Measurements from ENCODE around the gene CHCHD10.

Gene CHCHD10

DNA sequence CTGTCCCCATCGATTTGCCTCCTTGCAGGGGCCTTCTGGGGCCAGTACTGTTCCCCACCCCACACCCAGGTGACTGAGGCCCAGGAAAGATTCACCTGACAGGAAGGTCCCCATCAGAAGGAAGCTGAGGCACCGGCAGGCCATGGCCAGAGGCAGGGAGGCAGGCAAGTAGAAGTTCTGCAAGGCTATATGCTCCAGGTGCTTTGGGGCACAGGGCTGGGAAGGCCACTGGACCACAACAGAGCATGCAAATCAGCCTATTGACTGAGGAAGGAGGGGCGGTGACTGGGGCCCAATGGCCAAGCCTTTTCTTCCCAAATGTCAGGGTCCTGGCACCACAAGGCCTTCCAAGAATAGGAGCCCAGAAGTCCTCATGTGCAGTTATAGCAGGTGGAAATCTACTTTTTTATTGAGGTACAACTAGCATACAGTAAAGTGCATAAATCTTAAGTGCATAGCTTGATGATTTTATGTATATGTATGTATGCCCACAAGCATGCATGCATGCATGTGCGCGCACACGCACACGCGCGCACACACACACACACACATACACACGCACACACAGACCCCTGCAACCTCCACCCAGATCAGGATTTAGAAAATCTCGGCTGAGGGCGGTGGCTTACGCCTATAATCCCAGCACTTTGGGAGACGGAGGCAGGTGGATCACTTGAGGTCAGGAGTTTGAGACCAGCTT lies 13.4 kb downstream of the CHCHD10 start, which contains the start of gene VPREB3:
TSS of gene VPREB3 (minus strand) at position 206 of the 700 bp plus-strand sequence. CDS start at position 144, 62 bp downstream.
- H4K8ac ChIP-seq (ENCODE audit: low read depth, low read length): no peak within 1 kb of the TSS
- H2AK5ac ChIP-seq (ENCODE audit: low read depth, low read length): no peak within 1 kb of the TSS
- H3K27me3 ChIP-seq (ENCODE audit: control insufficient read depth in 3 of 3, insufficient read depth in 3 of 3, low read depth in 1 of 3, low read length in 3 of 3): peaks cover 0 to 4% (median 0%) of the 10 kb centered on the region in 3 experiments
- H3K79me1 ChIP-seq (ENCODE audit: low read depth, low read length): peaks cover 2% of the 10 kb centered on the region
- H2BK5ac ChIP-seq (ENCODE audit: low read length): no peak within 1 kb of the TSS
- H3K23ac ChIP-seq (ENCODE audit: low read depth, low read length, poor library complexity): no peak within 1 kb of the TSS
- no peak within 1 kb of the TSS for H3K4me3 ChIP-seq (ENCODE audit: low read length in 2 of 2)
- no peak within 1 kb of the TSS for H2AFZ ChIP-seq (ENCODE audit: low read length)
- no peak within 1 kb of the TSS for H4K91ac ChIP-seq (ENCODE audit: low read depth, low read length, poor library complexity)
- H3K27ac ChIP-seq (replicated peaks; ENCODE audit: low read length): no peak within 1 kb of the TSS
- no peak within 1 kb of the TSS for H3K18ac ChIP-seq (ENCODE audit: low read length)
- no peak within 1 kb of the TSS for H2BK15ac ChIP-seq (ENCODE audit: low read length)
- H3K9ac ChIP-seq (ENCODE audit: low read depth, low read length, poor library complexity): no peak within 1 kb of the TSS
- H3K14ac ChIP-seq (ENCODE audit: low read length): no peak within 1 kb of the TSS
- no peak within 1 kb of the TSS for H2BK120ac ChIP-seq (ENCODE audit: low read depth, low read length)
- H3K4me2 ChIP-seq (ENCODE audit: insufficient read depth, low read length, poor library complexity, severe bottlenecking): no peak within 1 kb of the TSS
- H2BK12ac ChIP-seq (ENCODE audit: low read length): no peak within 1 kb of the TSS
- H3K4me1 ChIP-seq (ENCODE audit: control insufficient read depth in 2 of 2, insufficient read depth in 1 of 2, low read depth in 1 of 2, low read length in 2 of 2): peaks cover 4 to 5% of the 10 kb centered on the region in 2 donors
- no CpG with 5 or more reads among the region's 14 CpGs for WGBS, 2 donors (ENCODE audit: extremely low coverage in 2 of 2, insufficient read length in 2 of 2, insufficient replicate concordance in 1 of 2)
- DNase-seq (ENCODE audit: low spot score): no peak
- no peaks in the 10 kb centered on the region for H3K36me3 ChIP-seq (replicated peaks in 1 of 2; ENCODE audit: control insufficient read depth in 2 of 2, insufficient read depth in 2 of 2, low read length in 2 of 2)
- no peaks in the 10 kb centered on the region for H3K9me3 ChIP-seq (replicated peaks in 1 of 2; ENCODE audit: control insufficient read depth in 2 of 2, insufficient read depth in 1 of 2, low read depth in 1 of 2, low read length in 2 of 2)
- H3K4ac ChIP-seq (ENCODE audit: low read length): no peak within 1 kb of the TSS

DNA sequence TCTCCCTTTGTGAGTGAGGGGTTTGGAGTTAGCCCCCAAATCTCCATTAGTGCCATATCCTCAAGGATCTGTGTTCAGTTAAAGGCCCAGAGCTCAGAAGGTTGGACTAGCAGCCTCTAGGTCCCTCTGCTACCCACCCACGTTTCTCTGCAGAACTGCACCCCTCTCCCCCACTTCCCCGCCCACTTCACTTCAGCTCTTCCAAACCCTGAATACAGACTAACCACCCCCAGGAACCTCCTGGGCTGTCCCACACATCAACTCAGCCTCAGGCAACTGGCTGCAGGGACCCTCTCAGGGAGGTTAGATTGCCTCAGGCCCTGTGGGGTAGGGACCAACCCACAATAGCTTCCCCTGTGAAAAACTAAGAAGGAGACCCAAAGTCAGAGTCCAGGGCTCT lies 14.4 kb downstream of the CHCHD10 start:
- Histone ChIP-seq H4K8ac (ENCODE audit: low read depth, low read length) (no peak overlapping the region), H2BK12ac (ENCODE audit: low read length) (no peak overlapping the region), H3K4me2 (ENCODE audit: insufficient read depth, low read length, poor library complexity, severe bottlenecking) (no peak overlapping the region), H3K4me1 (ENCODE audit: control insufficient read depth in 2 of 2, insufficient read depth in 1 of 2, low read depth in 1 of 2, low read length in 2 of 2) (peaks cover 4 to 5% of the 10 kb centered on the region in 2 donors), H3K18ac (ENCODE audit: low read length) (no peak overlapping the region), H3K4me3 (ENCODE audit: low read length in 2 of 2) (no peak overlapping the region), H3K23ac (ENCODE audit: low read depth, low read length, poor library complexity) (no peak overlapping the region), H2BK15ac (ENCODE audit: low read length) (no peak overlapping the region), H2AFZ (ENCODE audit: low read length) (no peak overlapping the region), H3K36me3 (replicated peaks in 1 of 2; ENCODE audit: control insufficient read depth in 2 of 2, insufficient read depth in 2 of 2, low read length in 2 of 2) (no peaks in the 10 kb centered on the region), H3K9ac (ENCODE audit: low read depth, low read length, poor library complexity) (no peak overlapping the region), H3K4ac (ENCODE audit: low read length) (no peak overlapping the region), H3K27ac (replicated peaks; ENCODE audit: low read length) (no peak overlapping the region), H3K79me1 (ENCODE audit: low read depth, low read length) (peaks cover 2% of the 10 kb centered on the region), H2BK5ac (ENCODE audit: low read length) (no peak overlapping the region), H4K91ac (ENCODE audit: low read depth, low read length, poor library complexity) (no peak overlapping the region), H3K9me3 (replicated peaks in 1 of 2; ENCODE audit: control insufficient read depth in 2 of 2, insufficient read depth in 1 of 2, low read depth in 1 of 2, low read length in 2 of 2) (no peaks in the 10 kb centered on the region), H3K27me3 (ENCODE audit: control insufficient read depth in 3 of 3, insufficient read depth in 3 of 3, low read depth in 1 of 3, low read length in 3 of 3) (peaks cover 0 to 4% (median 0%) of the 10 kb centered on the region in 3 experiments), H3K14ac (ENCODE audit: low read length) (no peak overlapping the region), H2BK120ac (ENCODE audit: low read depth, low read length) (no peak overlapping the region), H2AK5ac (ENCODE audit: low read depth, low read length) (no peak overlapping the region)
- no CpG with 5 or more reads among the region's 2 CpGs for WGBS, 2 donors (ENCODE audit: extremely low coverage in 2 of 2, insufficient read length in 2 of 2, insufficient replicate concordance in 1 of 2)
- no peak for DNase-seq (ENCODE audit: low spot score)

DNA sequence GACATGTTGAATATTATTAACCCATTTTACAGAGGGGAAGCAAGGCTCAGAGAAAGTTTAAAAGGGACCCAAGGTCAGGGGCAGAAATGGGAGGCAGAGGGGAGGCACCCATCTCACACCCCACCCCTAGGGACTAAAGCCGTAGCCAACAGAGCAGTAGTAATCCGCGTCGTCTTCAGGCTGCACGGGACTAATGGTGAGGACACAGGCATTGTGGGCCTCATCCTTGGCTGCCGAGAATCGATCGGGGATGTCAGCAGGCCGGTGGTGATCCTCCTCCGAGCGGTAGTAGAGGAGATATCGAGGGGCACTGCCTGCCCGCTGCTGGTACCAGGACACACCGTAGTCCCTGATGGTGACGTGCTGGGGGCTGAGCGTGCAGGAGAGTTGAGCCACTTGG lies 15.0 kb downstream of the CHCHD10 start:
- Histone ChIP-seq H4K91ac (ENCODE audit: low read depth, low read length, poor library complexity) (no peak overlapping the region), H3K18ac (ENCODE audit: low read length) (no peak overlapping the region), H3K23ac (ENCODE audit: low read depth, low read length, poor library complexity) (no peak overlapping the region), H3K9ac (ENCODE audit: low read depth, low read length, poor library complexity) (no peak overlapping the region), H3K36me3 (replicated peaks in 1 of 2; ENCODE audit: control insufficient read depth in 2 of 2, insufficient read depth in 2 of 2, low read length in 2 of 2) (no peaks in the 10 kb centered on the region), H3K4ac (ENCODE audit: low read length) (no peak overlapping the region), H3K27me3 (ENCODE audit: control insufficient read depth in 3 of 3, insufficient read depth in 3 of 3, low read depth in 1 of 3, low read length in 3 of 3) (peaks cover 0 to 4% (median 0%) of the 10 kb centered on the region in 3 experiments), H3K79me1 (ENCODE audit: low read depth, low read length) (peaks cover 2% of the 10 kb centered on the region), H3K4me2 (ENCODE audit: insufficient read depth, low read length, poor library complexity, severe bottlenecking) (no peak overlapping the region), H2BK5ac (ENCODE audit: low read length) (no peak overlapping the region), H3K27ac (replicated peaks; ENCODE audit: low read length) (no peak overlapping the region), H3K14ac (ENCODE audit: low read length) (no peak overlapping the region), H3K9me3 (replicated peaks in 1 of 2; ENCODE audit: control insufficient read depth in 2 of 2, insufficient read depth in 1 of 2, low read depth in 1 of 2, low read length in 2 of 2) (no peaks in the 10 kb centered on the region), H4K8ac (ENCODE audit: low read depth, low read length) (no peak overlapping the region), H3K4me1 (ENCODE audit: control insufficient read depth in 2 of 2, insufficient read depth in 1 of 2, low read depth in 1 of 2, low read length in 2 of 2) (peaks cover 4 to 5% of the 10 kb centered on the region in 2 donors), H2BK120ac (ENCODE audit: low read depth, low read length) (no peak overlapping the region), H2BK15ac (ENCODE audit: low read length) (no peak overlapping the region), H3K4me3 (ENCODE audit: low read length in 2 of 2) (no peak overlapping the region), H2AK5ac (ENCODE audit: low read depth, low read length) (no peak overlapping the region), H2AFZ (ENCODE audit: low read length) (no peak overlapping the region), H2BK12ac (ENCODE audit: low read length) (no peak overlapping the region)
- DNase-seq (ENCODE audit: low spot score): no peak
- WGBS, 2 donors (ENCODE audit: extremely low coverage in 2 of 2, insufficient read length in 2 of 2, insufficient replicate concordance in 1 of 2): no CpG with 5 or more reads among the region's 16 CpGs

DNA sequence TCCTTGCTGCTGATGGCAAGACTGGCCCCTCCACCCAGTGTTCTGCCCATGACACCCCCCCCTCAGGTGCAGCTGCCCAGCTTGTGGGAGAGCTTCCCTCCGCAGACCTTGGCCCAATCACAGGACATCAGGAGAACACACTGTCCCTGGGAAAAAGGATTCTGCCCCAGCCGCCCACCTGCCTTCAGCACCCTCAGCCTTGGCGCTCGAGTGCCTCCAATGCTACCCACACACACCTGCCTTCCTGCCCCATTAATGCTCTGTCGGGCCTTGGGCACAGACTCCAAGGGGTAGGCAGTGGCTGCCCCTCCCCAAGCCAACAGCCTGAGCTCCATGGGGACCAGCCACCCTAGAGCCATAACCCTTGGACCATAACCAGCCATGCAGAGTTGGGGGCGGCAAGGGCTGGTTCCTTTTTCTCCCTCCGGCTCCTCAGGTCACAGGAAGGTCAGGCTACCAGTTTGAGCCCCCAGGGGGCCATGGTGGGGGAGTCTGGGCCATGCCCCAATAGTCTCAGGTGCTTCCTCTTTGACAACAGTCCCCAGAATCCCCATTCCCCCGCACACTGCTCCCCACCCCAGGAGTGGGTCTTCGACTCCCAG lies 15.6 kb downstream of the CHCHD10 start:
- Histone ChIP-seq H3K14ac (ENCODE audit: low read length) (no peak overlapping the region), H4K91ac (ENCODE audit: low read depth, low read length, poor library complexity) (peak overlapping the region; percentile 56), H4K8ac (ENCODE audit: low read depth, low read length) (no peak overlapping the region), H3K4me2 (ENCODE audit: insufficient read depth, low read length, poor library complexity, severe bottlenecking) (no peak overlapping the region), H3K4ac (ENCODE audit: low read length) (no peak overlapping the region), H3K18ac (ENCODE audit: low read length) (no peak overlapping the region), H3K27ac (replicated peaks; ENCODE audit: low read length) (no peak overlapping the region), H2BK5ac (ENCODE audit: low read length) (no peak overlapping the region), H2BK12ac (ENCODE audit: low read length) (no peak overlapping the region), H2BK15ac (ENCODE audit: low read length) (no peak overlapping the region), H3K23ac (ENCODE audit: low read depth, low read length, poor library complexity) (no peak overlapping the region), H3K36me3 (replicated peaks in 1 of 2; ENCODE audit: control insufficient read depth in 2 of 2, insufficient read depth in 2 of 2, low read length in 2 of 2) (no peaks in the 10 kb centered on the region), H2AFZ (ENCODE audit: low read length) (no peak overlapping the region), H3K79me1 (ENCODE audit: low read depth, low read length) (peaks cover 2% of the 10 kb centered on the region), H3K9me3 (replicated peaks in 1 of 2; ENCODE audit: control insufficient read depth in 2 of 2, insufficient read depth in 1 of 2, low read depth in 1 of 2, low read length in 2 of 2) (no peaks in the 10 kb centered on the region), H2BK120ac (ENCODE audit: low read depth, low read length) (no peak overlapping the region), H2AK5ac (ENCODE audit: low read depth, low read length) (peak overlapping the region; percentile 63), H3K27me3 (ENCODE audit: control insufficient read depth in 3 of 3, insufficient read depth in 3 of 3, low read depth in 1 of 3, low read length in 3 of 3) (peaks cover 0 to 4% (median 0%) of the 10 kb centered on the region in 3 experiments), H3K4me1 (ENCODE audit: control insufficient read depth in 2 of 2, insufficient read depth in 1 of 2, low read depth in 1 of 2, low read length in 2 of 2) (peaks cover 4 to 5% of the 10 kb centered on the region in 2 donors), H3K9ac (ENCODE audit: low read depth, low read length, poor library complexity) (no peak overlapping the region), H3K4me3 (ENCODE audit: low read length in 2 of 2) (no peak overlapping the region)
- no CpG with 5 or more reads among the region's 9 CpGs for WGBS, 2 donors (ENCODE audit: extremely low coverage in 2 of 2, insufficient read length in 2 of 2, insufficient replicate concordance in 1 of 2)
- DNase-seq (ENCODE audit: low spot score): no peak
